GM19193 (cell line): Measurements from ENCODE around the gene BAZ2B.

ENCODE experiments used
- POLR2A ChIP-seq: IDR thresholded peaks from 4 replicates; pipeline ENCODE4 v1.6.1; 2011; ENCODE audit not compliant: insufficient read depth, insufficient read length; ENCODE audit errors: extremely low read depth

Gene BAZ2B

GRCh38 chr2:159605441-159606178 lies 10.7 kb downstream of the BAZ2B start:
- no peak for TF ChIP-seq POLR2A

- no peak for TF ChIP-seq POLR2A
Observed at GRCh38 chr2:159604159-159604558, 12.2 kb downstream of the BAZ2B start.

GRCh38 chr2:159600752-159601151 lies 15.6 kb downstream of the BAZ2B start:
- no peak for TF ChIP-seq POLR2A

- TF ChIP-seq POLR2A = no peak
Observed at GRCh38 chr2:159595410-159596046, 20.8 kb downstream of the BAZ2B start.

GRCh38 chr2:159592441-159592840 lies 23.9 kb downstream of the BAZ2B start:
- TF ChIP-seq POLR2A = no peak

GRCh38 chr2:159591221-159591620 lies 25.1 kb downstream of the BAZ2B start:
- TF ChIP-seq POLR2A = no peak

- no peak for TF ChIP-seq POLR2A
Observed at GRCh38 chr2:159589286-159589685, 27.1 kb downstream of the BAZ2B start.

- no peak for TF ChIP-seq POLR2A
Observed at GRCh38 chr2:159586034-159586433, 30.3 kb downstream of the BAZ2B start.

- no peak for TF ChIP-seq POLR2A
Observed at GRCh38 chr2:159585622-159586021, 30.7 kb downstream of the BAZ2B start.

GRCh38 chr2:159584796-159585195 lies 31.6 kb downstream of the BAZ2B start:
- no peak for TF ChIP-seq POLR2A

- TF ChIP-seq POLR2A = no peak
Observed at GRCh38 chr2:159573846-159574606, 42.3 kb downstream of the BAZ2B start.

- no peak for TF ChIP-seq POLR2A
Observed at GRCh38 chr2:159573294-159573693, 43.1 kb downstream of the BAZ2B start.

GRCh38 chr2:159572459-159572858 lies 43.9 kb downstream of the BAZ2B start:
- TF ChIP-seq POLR2A = no peak

GRCh38 chr2:159571540-159572260 lies 44.6 kb downstream of the BAZ2B start:
- no peak for TF ChIP-seq POLR2A

GRCh38 chr2:159564081-159564480 lies 52.3 kb downstream of the BAZ2B start:
- TF ChIP-seq POLR2A = no peak
